SK-N-SH (cell line): ENCODE measurements around the gene GIPC2. TPM values are rescaled to one million over a fixed set of nuclear protein-coding genes. Genes with fewer than 3 reads are reported as not detected.
A peak's percentile ranks its signal among the peaks of the same experiment; 100 is the strongest.

Experiments
- CTCF ChIA-PET: fragments of 300-600, 350-600 bp; formaldehyde crosslinking; extraction: SDS; loops from one replicate; lab custom pipeline; 2021; lab: Yijun Ruan, JAX
- POLR2A ChIA-PET: fragments of 350-600 bp; sonication (Branson Sonifier 250); formaldehyde crosslinking; extraction: SDS; loops from one replicate; lab custom pipeline; 2020; ENCODE audit warnings: antibody characterized with exemption, inconsistent platforms; lab: Yijun Ruan, JAX
- DNase-seq: peaks from one replicate; pipeline ENCODE4 v3.0.0; 2012
- H2AFZ ChIP-seq: fragments of 200-600 bp; sonication (generic); 2 replicates; pipeline ENCODE4 v1.8.1; 2016; ENCODE audit warnings: antibody characterized with exemption, mild to moderate bottlenecking, low read depth
- H3F3A ChIP-seq: fragments of 200-600 bp; sonication (generic); replicated peaks from 2 replicates; pipeline ENCODE3; 2016; ENCODE audit warnings: antibody characterized with exemption, mild to moderate bottlenecking; ENCODE audit not compliant: insufficient read depth
- H3K27ac ChIP-seq, 2 experiments: fragments of 200-500 bp in 1 of 2; fragments of 200-600 bp in 1 of 2; sonication (Bioruptor generic) in 1 of 2; sonication (generic), shearing (Covaris generic) in 1 of 2; 2 replicates each; pipeline versions ENCODE4 v1.5.1 to v1.6.1; 2014 to 2016; ENCODE audit warnings: low read depth in 2 of 2, inconsistent platforms in 1 of 2, low read length in 1 of 2, mild to moderate bottlenecking in 1 of 2, mixed read lengths in 1 of 2
- H3K27me3 ChIP-seq: fragments of 200-600 bp; sonication (generic), shearing (Covaris generic); 2 replicates; pipeline ENCODE4 v1.6.1; 2016; ENCODE audit warnings: mixed run types; ENCODE audit not compliant: insufficient read depth
- H3K36me3 ChIP-seq, 2 experiments: fragments of 200-500 bp in 1 of 2; fragments of 200-600 bp in 1 of 2; sonication (Bioruptor generic) in 1 of 2; sonication (generic) in 1 of 2; replicated peaks in 1 of 2; 2 replicates each; pipeline versions ENCODE3 to v1.5.1; 2014 to 2016; ENCODE audit warnings: low read length in 1 of 2, mild to moderate bottlenecking in 1 of 2; ENCODE audit not compliant: insufficient read depth in 2 of 2, control insufficient read depth in 1 of 2
- H3K4me1 ChIP-seq, 2 experiments: fragments of 200-500 bp in 1 of 2; fragments of 200-600 bp in 1 of 2; sonication (Bioruptor generic) in 1 of 2; sonication (generic), shearing (Covaris generic) in 1 of 2; 2 replicates each; pipeline versions ENCODE4 v1.5.1 to v1.6.1; 2014 to 2016; ENCODE audit warnings: low read depth in 1 of 2, low read length in 1 of 2, mixed run types in 1 of 2; ENCODE audit not compliant: insufficient read depth in 2 of 2, control insufficient read depth in 1 of 2
- H3K4me2 ChIP-seq: fragments of 200-600 bp; sonication (generic), shearing (Covaris generic); 2 replicates; pipeline ENCODE4 v1.6.1; 2017; ENCODE audit warnings: mixed run types
- H3K4me3 ChIP-seq, 2 experiments: fragments of 200-500 bp in 1 of 2; fragments of 200-600 bp in 1 of 2; sonication (Bioruptor generic) in 1 of 2; sonication (generic), shearing (Covaris generic) in 1 of 2; 2 replicates each; pipeline versions ENCODE4 v1.5.1 to v1.8.1; 2014 to 2016; ENCODE audit warnings: low read depth in 2 of 2, inconsistent platforms in 1 of 2, low read length in 1 of 2, mild to moderate bottlenecking in 1 of 2, mixed read lengths in 1 of 2, moderate library complexity in 1 of 2
- H3K79me2 ChIP-seq: fragments of 200-600 bp; sonication (generic); 2 replicates; pipeline ENCODE4 v1.8.1; 2017; ENCODE audit warnings: mild to moderate bottlenecking; ENCODE audit not compliant: insufficient read depth
- H3K9ac ChIP-seq: fragments of 200-600 bp; sonication (generic); 2 replicates; pipeline ENCODE4 v1.6.1; 2017; ENCODE audit warnings: mixed run types
- H3K9me2 ChIP-seq: fragments of 200-600 bp; sonication (generic); 2 replicates; pipeline ENCODE4 v1.6.1; 2017; ENCODE audit warnings: mixed run types
- H3K9me3 ChIP-seq: fragments of 200-600 bp; sonication (generic); 2 replicates; pipeline ENCODE4 v1.6.1; 2017; ENCODE audit warnings: mixed run types, mild to moderate bottlenecking, moderate library complexity
- H4K20me1 ChIP-seq: fragments of 200-600 bp; sonication (generic); 2 replicates; pipeline ENCODE4 v1.6.1; 2017; ENCODE audit warnings: mild to moderate bottlenecking, mixed run types; ENCODE audit not compliant: insufficient read depth
- FOSL2 ChIP-seq: IDR thresholded peaks from 2 replicates; pipeline ENCODE4 v1.4.0; 2012; ENCODE audit warnings: low read depth, mild to moderate bottlenecking, moderate library complexity, borderline replicate concordance
- FOXM1 ChIP-seq: IDR thresholded peaks from 2 replicates; pipeline ENCODE4 v1.4.0; 2012; ENCODE audit warnings: low read depth, mild to moderate bottlenecking
- GATA2 ChIP-seq: sonication (generic); formaldehyde crosslinking; IDR thresholded peaks from 2 replicates; pipeline ENCODE4 v1.5.0; 2020; ENCODE audit warnings: mild to moderate bottlenecking, missing genetic modification reagents
- JUND ChIP-seq: IDR thresholded peaks from 2 replicates; pipeline ENCODE4 v1.4.0; 2012
- MEF2A ChIP-seq: IDR thresholded peaks from 2 replicates; pipeline ENCODE4 v1.4.0; 2012; ENCODE audit warnings: low read depth, borderline replicate concordance
- MXI1 ChIP-seq: IDR thresholded peaks from 2 replicates; pipeline ENCODE4 v1.6.1; 2012; ENCODE audit warnings: mild to moderate bottlenecking, low read depth, low read length, improper control_type of control experiment
- NRF1 ChIP-seq: IDR thresholded peaks from 2 replicates; pipeline ENCODE4 v1.6.1; 2012; ENCODE audit warnings: low read depth, mild to moderate bottlenecking, low read length
- POLR2AphosphoS5 ChIP-seq: IDR thresholded peaks from 2 replicates; pipeline ENCODE4 v1.6.1; 2012; ENCODE audit warnings: low read depth, low read length
- RAD21 ChIP-seq: IDR thresholded peaks from 2 replicates; pipeline ENCODE4 v1.6.1; 2012; ENCODE audit warnings: mild to moderate bottlenecking, low read length
- RFX5 ChIP-seq: IDR thresholded peaks from 2 replicates; pipeline ENCODE4 v1.6.1; 2012; ENCODE audit warnings: mild to moderate bottlenecking, improper control_type of control experiment, low read length
- TAF1 ChIP-seq: IDR thresholded peaks from 2 replicates; pipeline ENCODE4 v1.6.1; 2012; ENCODE audit warnings: low read depth, mild to moderate bottlenecking, low read length, moderate library complexity, borderline replicate concordance
- TCF12 ChIP-seq: IDR thresholded peaks from 2 replicates; pipeline ENCODE4 v1.4.0; 2012
- WGBS: methylation state at CpG from one replicate; pipeline ENCODE4 v1.1.6; 2017; ENCODE audit warnings: low lambda C conversion rate; 5-methylcytosine and 5-hydroxymethylcytosine counted together
- polyA plus RNA-seq, 3 experiments: library from polyadenylated mRNA; depleted of rRNA; stranded (reverse); fragments of >200 nt; gene quantifications; 2 replicates each; pipeline ENCODE4 v1.2.3, GENCODE V29; 2012
- TF ChIP-seq, protein P1 (sequence below): IDR thresholded peaks from 2 replicates; pipeline ENCODE4 v1.4.0; 2012; ENCODE audit warnings: low read depth, borderline replicate concordance
- TF ChIP-seq, protein P2 (sequence below): IDR thresholded peaks from 2 replicates; pipeline ENCODE4 v1.6.1; 2012; ENCODE audit warnings: mild to moderate bottlenecking, low read depth, low read length, moderate library complexity
- TF ChIP-seq, protein P3 (sequence below): IDR thresholded peaks from 2 replicates; pipeline ENCODE4; 2012
- TF ChIP-seq, protein P4 (sequence below): fragments of 150-350 bp; IDR thresholded peaks from 2 replicates; pipeline ENCODE4 v1.6.1; 2016; ENCODE audit warnings: mild to moderate bottlenecking, low read depth, low read length
- TF ChIP-seq, protein P5 (sequence below): fragments of 200-600 bp; sonication (generic); IDR thresholded peaks from 2 replicates; pipeline ENCODE4 v1.6.1; 2017; ENCODE audit warnings: antibody characterized with exemption, mild to moderate bottlenecking, moderate library complexity

Gene GIPC2
- polyA plus RNA-seq, 1 of the 3 experiments (the other 2 are of a cell fraction), result 0.02 TPM

DNA sequence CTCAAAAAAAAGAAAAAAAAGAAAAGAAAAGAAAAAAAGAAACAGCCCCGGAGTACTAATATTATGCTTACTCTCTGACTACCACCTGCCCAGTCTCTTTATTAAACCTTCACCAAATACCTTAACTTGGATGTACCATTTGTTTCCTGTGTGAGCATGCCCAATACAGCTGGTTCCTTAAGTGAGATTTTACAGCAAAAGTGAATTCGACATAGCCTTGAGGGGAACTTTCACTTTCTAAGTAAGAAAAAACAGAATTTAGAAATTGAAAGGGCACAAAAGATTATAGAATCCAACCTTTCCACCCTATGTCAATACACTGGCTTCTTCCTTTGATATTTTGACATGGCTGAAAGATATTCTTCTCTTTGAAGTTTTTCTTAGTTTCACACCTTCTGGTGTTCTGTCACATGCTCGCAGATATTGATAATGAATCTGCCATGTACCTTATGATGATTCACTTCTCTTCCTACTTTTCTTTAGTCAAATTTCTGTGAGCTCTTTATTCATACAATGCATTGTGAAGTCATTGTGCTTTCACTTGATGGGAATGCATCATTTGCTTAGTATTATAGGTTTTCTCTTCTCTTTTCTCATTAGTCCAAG is 5.2 kb upstream of the GIPC2 start:
- H3K4me1 ChIP-seq, result no peaks in the 10 kb centered on the region
- no peaks in the 10 kb centered on the region for H3K9me2 ChIP-seq
- ChIA-PET POLR2A (no interaction called here), CTCF (interaction anchor here (1.2 kb wide), 1 partner anchor 10 kb away, joined by 3 read pairs; no protein-coding TSS in a partner anchor)
- H4K20me1 ChIP-seq, result no peaks in the 10 kb centered on the region
- TF ChIP-seq RAD21 (no peak), TAF1 (no peak), JUND (no peak)
- TF ChIP-seq, protein P1, sequence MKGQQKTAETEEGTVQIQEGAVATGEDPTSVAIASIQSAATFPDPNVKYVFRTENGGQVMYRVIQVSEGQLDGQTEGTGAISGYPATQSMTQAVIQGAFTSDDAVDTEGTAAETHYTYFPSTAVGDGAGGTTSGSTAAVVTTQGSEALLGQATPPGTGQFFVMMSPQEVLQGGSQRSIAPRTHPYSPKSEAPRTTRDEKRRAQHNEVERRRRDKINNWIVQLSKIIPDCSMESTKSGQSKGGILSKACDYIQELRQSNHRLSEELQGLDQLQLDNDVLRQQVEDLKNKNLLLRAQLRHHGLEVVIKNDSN, result no peak
- H3K27ac ChIP-seq, result no peak overlapping the region
- no peaks in the 10 kb centered on the region for H3K27me3 ChIP-seq
- no peaks in the 10 kb centered on the region for H3K9me3 ChIP-seq
- WGBS, result 65% methylated on average over 3 of the region's 3 CpGs
- H3K9ac ChIP-seq, result no peak overlapping the region
- no peak overlapping the region for H3K4me2 ChIP-seq
- H3K4me3 ChIP-seq, result no peak overlapping the region
- no peaks in the 10 kb centered on the region for H3F3A ChIP-seq
- DNase-seq, result no peak
- H3K36me3 ChIP-seq, result no peaks in the 10 kb centered on the region
- H3K79me2 ChIP-seq, result no peaks in the 10 kb centered on the region; the same call in 1 of the 2 replicates
- no peak overlapping the region for H2AFZ ChIP-seq

DNA sequence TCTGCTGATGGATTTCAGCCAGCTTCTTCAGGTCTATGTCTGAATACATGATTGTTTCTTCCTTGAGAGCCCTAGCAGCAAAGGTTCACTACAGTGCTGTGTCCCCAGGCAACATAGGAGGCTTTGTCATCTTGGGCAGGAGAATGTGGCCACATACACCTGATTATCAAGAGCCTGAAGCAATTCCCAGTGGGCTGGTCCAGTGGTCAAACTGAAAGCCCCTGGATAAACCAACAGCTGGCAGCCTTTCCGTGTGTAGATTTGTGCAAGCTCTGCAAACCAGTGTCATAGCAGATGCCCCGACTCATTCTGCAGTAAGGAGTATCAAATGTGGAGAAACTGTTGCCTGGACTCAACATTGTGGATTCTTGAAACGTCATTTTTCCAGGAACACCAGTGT is 2.3 kb upstream of the GIPC2 start:
- H2AFZ ChIP-seq, result peak overlapping the region; percentile 12; the same call in 1 of the 2 replicates
- H3K9ac ChIP-seq, result no peak overlapping the region
- ChIA-PET CTCF (no interaction called here), POLR2A (interaction anchor here (0.6 kb wide), 1 partner anchor 55 kb away, joined by 3 read pairs; no protein-coding TSS in a partner anchor)
- no peak overlapping the region for H3K27ac ChIP-seq
- no peak overlapping the region for H3K4me2 ChIP-seq
- no peaks in the 10 kb centered on the region for H3F3A ChIP-seq
- H3K9me2 ChIP-seq, result no peaks in the 10 kb centered on the region
- H3K36me3 ChIP-seq, result no peaks in the 10 kb centered on the region
- H3K27me3 ChIP-seq, result no peaks in the 10 kb centered on the region
- no peak for DNase-seq
- H3K4me1 ChIP-seq, result no peaks in the 10 kb centered on the region; a peak in 1 of 4 replicates
- WGBS, result 29% methylated on average over 2 of the region's 3 CpGs
- H3K4me3 ChIP-seq, result no peak overlapping the region
- H4K20me1 ChIP-seq, result no peaks in the 10 kb centered on the region
- H3K9me3 ChIP-seq, result no peaks in the 10 kb centered on the region
- no peaks in the 10 kb centered on the region; the same call in 1 of the 2 replicates for H3K79me2 ChIP-seq
- TF ChIP-seq FOXM1, result no peak
- TF ChIP-seq, protein P2, sequence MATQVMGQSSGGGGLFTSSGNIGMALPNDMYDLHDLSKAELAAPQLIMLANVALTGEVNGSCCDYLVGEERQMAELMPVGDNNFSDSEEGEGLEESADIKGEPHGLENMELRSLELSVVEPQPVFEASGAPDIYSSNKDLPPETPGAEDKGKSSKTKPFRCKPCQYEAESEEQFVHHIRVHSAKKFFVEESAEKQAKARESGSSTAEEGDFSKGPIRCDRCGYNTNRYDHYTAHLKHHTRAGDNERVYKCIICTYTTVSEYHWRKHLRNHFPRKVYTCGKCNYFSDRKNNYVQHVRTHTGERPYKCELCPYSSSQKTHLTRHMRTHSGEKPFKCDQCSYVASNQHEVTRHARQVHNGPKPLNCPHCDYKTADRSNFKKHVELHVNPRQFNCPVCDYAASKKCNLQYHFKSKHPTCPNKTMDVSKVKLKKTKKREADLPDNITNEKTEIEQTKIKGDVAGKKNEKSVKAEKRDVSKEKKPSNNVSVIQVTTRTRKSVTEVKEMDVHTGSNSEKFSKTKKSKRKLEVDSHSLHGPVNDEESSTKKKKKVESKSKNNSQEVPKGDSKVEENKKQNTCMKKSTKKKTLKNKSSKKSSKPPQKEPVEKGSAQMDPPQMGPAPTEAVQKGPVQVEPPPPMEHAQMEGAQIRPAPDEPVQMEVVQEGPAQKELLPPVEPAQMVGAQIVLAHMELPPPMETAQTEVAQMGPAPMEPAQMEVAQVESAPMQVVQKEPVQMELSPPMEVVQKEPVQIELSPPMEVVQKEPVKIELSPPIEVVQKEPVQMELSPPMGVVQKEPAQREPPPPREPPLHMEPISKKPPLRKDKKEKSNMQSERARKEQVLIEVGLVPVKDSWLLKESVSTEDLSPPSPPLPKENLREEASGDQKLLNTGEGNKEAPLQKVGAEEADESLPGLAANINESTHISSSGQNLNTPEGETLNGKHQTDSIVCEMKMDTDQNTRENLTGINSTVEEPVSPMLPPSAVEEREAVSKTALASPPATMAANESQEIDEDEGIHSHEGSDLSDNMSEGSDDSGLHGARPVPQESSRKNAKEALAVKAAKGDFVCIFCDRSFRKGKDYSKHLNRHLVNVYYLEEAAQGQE, result no peak
- no peak for TF ChIP-seq GATA2 (CRISPR knock-in tag)
- TF ChIP-seq, protein P3, sequence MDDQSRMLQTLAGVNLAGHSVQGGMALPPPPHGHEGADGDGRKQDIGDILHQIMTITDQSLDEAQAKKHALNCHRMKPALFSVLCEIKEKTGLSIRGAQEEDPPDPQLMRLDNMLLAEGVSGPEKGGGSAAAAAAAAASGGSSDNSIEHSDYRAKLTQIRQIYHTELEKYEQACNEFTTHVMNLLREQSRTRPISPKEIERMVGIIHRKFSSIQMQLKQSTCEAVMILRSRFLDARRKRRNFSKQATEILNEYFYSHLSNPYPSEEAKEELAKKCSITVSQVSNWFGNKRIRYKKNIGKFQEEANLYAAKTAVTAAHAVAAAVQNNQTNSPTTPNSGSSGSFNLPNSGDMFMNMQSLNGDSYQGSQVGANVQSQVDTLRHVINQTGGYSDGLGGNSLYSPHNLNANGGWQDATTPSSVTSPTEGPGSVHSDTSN, result no peak
- TF ChIP-seq MEF2A, result no peak
- TF ChIP-seq, protein P1, result no peak
- no peak for TF ChIP-seq RAD21
- TF ChIP-seq, protein P4, sequence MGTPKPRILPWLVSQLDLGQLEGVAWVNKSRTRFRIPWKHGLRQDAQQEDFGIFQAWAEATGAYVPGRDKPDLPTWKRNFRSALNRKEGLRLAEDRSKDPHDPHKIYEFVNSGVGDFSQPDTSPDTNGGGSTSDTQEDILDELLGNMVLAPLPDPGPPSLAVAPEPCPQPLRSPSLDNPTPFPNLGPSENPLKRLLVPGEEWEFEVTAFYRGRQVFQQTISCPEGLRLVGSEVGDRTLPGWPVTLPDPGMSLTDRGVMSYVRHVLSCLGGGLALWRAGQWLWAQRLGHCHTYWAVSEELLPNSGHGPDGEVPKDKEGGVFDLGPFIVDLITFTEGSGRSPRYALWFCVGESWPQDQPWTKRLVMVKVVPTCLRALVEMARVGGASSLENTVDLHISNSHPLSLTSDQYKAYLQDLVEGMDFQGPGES, result no peak
- TF ChIP-seq RFX5, result no peak
- no peak for TF ChIP-seq NRF1
- TF ChIP-seq FOSL2, result no peak
- no peak for TF ChIP-seq TCF12
- TF ChIP-seq, protein P5, sequence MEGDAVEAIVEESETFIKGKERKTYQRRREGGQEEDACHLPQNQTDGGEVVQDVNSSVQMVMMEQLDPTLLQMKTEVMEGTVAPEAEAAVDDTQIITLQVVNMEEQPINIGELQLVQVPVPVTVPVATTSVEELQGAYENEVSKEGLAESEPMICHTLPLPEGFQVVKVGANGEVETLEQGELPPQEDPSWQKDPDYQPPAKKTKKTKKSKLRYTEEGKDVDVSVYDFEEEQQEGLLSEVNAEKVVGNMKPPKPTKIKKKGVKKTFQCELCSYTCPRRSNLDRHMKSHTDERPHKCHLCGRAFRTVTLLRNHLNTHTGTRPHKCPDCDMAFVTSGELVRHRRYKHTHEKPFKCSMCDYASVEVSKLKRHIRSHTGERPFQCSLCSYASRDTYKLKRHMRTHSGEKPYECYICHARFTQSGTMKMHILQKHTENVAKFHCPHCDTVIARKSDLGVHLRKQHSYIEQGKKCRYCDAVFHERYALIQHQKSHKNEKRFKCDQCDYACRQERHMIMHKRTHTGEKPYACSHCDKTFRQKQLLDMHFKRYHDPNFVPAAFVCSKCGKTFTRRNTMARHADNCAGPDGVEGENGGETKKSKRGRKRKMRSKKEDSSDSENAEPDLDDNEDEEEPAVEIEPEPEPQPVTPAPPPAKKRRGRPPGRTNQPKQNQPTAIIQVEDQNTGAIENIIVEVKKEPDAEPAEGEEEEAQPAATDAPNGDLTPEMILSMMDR, result no peak
- TF ChIP-seq MXI1, result no peak
- TF ChIP-seq POLR2AphosphoS5, result no peak
